ENCODE measurements around the gene OPRL1.

Gene OPRL1

GRCh38 chr20:64076061-64076997 is 3.6 kb upstream of the OPRL1 start:
- H3K4me3 Mint-ChIP-seq: peak overlapping the region; percentile 94
- H3K4me1 Mint-ChIP-seq: peaks cover 50% of the 10 kb centered on the region
- CTCF ChIA-PET: interaction anchor here (1.1 kb wide), 1 partner anchor 38 kb away, joined by 4 read pairs; no protein-coding TSS in a partner anchor
- no peak for DNase-seq
- peaks cover 37% of the 10 kb centered on the region for H3K36me3 Mint-ChIP-seq
- no peaks in the 10 kb centered on the region for H3K9me3 Mint-ChIP-seq
- peaks cover 12% of the 10 kb centered on the region for H3K27me3 Mint-ChIP-seq
- peak overlapping the region; percentile 67 for H3K27ac Mint-ChIP-seq

- Mint-ChIP-seq H3K9me3 (no peaks in the 10 kb centered on the region), H3K27me3 (peaks cover 19% of the 10 kb centered on the region), H3K4me1 (peaks cover 55% of the 10 kb centered on the region), H3K27ac (peak overlapping the region; percentile 92), H3K4me3 (peak overlapping the region; percentile 94), H3K36me3 (peaks cover 37% of the 10 kb centered on the region)
- CTCF ChIA-PET: interaction anchor here (1.1 kb wide), 1 partner anchor 28 kb away, joined by 3 read pairs; the partner anchor contains the start of gene SOX18
- DNase-seq: peak; percentile 69
Observed at GRCh38 chr20:64077094-64077493, 2.8 kb upstream of the OPRL1 start.

GRCh38 chr20:64077541-64077875 is 2.4 kb upstream of the OPRL1 start:
- H3K27ac Mint-ChIP-seq: peak overlapping the region; percentile 92
- H3K36me3 Mint-ChIP-seq: peaks cover 35% of the 10 kb centered on the region
- peak overlapping the region; percentile 94 for H3K4me3 Mint-ChIP-seq
- no peak for DNase-seq
- no peaks in the 10 kb centered on the region for H3K9me3 Mint-ChIP-seq
- CTCF ChIA-PET: interaction anchor here (1.1 to 2.8 kb wide), 2 partner anchors 28 to 97 kb away, joined by 3 to 9 read pairs; partner anchors contain the start of genes PRPF6, SAMD10 and SOX18
- H3K27me3 Mint-ChIP-seq: peaks cover 23% of the 10 kb centered on the region
- H3K4me1 Mint-ChIP-seq: peaks cover 55% of the 10 kb centered on the region

- Mint-ChIP-seq H3K27me3 (peaks cover 29% of the 10 kb centered on the region), H3K4me3 (peak overlapping the region; percentile 94), H3K36me3 (peaks cover 35% of the 10 kb centered on the region), H3K4me1 (peaks cover 55% of the 10 kb centered on the region), H3K27ac (peak overlapping the region; percentile 92), H3K9me3 (no peaks in the 10 kb centered on the region)
- DNase-seq: peak; percentile 87
- CTCF ChIA-PET: interaction anchor here (1.1 to 2.8 kb wide), 2 partner anchors 29 to 98 kb away, joined by 3 to 9 read pairs; partner anchors contain the start of genes PRPF6, SAMD10 and SOX18
Observed at GRCh38 chr20:64077876-64078551, 1.9 kb upstream of the OPRL1 start.

GRCh38 chr20:64078934-64079272 is 979 bp upstream of the OPRL1 start:
- DNase-seq: no peak
- Mint-ChIP-seq H3K27ac (peak overlapping the region; percentile 92), H3K36me3 (peaks cover 32% of the 10 kb centered on the region), H3K4me1 (peaks cover 52% of the 10 kb centered on the region), H3K27me3 (peaks cover 33% of the 10 kb centered on the region), H3K9me3 (no peaks in the 10 kb centered on the region), H3K4me3 (peak overlapping the region; percentile 94)
- CTCF ChIA-PET: interaction anchor here (1.4 to 2.8 kb wide), 2 partner anchors 43 to 99 kb away, joined by 7 to 9 read pairs; partner anchors contain the start of genes PRPF6 and SAMD10

GRCh38 chr20:64079273-64080012 is 439 bp upstream of the OPRL1 start, which contains the start of gene RGS19:
Gene RGS19, minus strand, starts transcription at chr20:64079518. Its CDS starts 2,632 bp downstream, at chr20:64076886.
- Mint-ChIP-seq H3K27me3 (peaks cover 38% of the 10 kb centered on the region), H3K36me3 (peaks cover 28% of the 10 kb centered on the region), H3K4me3 (peak within 1 kb of the TSS; percentile 94), H3K9me3 (no peaks in the 10 kb centered on the region), H3K27ac (peak within 1 kb of the TSS; percentile 92), H3K4me1 (peaks cover 52% of the 10 kb centered on the region)
- peak; percentile 85 for DNase-seq
- CTCF ChIA-PET: interaction anchor here (0.6 to 2.8 kb wide), 3 partner anchors 42 to 143 kb away, joined by 3 to 9 read pairs (median 7); partner anchors contain the start of genes PRPF6 and SAMD10

GRCh38 chr20:64080813-64081623 is 1.1 kb downstream of the OPRL1 start:
- Mint-ChIP-seq H3K27ac (peak overlapping the region; percentile 49), H3K36me3 (peaks cover 18% of the 10 kb centered on the region), H3K4me3 (peak overlapping the region; percentile 71), H3K27me3 (peaks cover 53% of the 10 kb centered on the region), H3K4me1 (peaks cover 47% of the 10 kb centered on the region), H3K9me3 (no peaks in the 10 kb centered on the region)
- DNase-seq: no peak
- CTCF ChIA-PET: interaction anchor here (1.7 to 5.7 kb wide), 2 partner anchors 38 to 42 kb away, joined by 5 to 75 read pairs; no protein-coding TSS in a partner anchor

- Mint-ChIP-seq H3K27ac (peak overlapping the region; percentile 39), H3K4me3 (peak overlapping the region; percentile 33), H3K4me1 (peaks cover 42% of the 10 kb centered on the region), H3K36me3 (peaks cover 17% of the 10 kb centered on the region), H3K9me3 (peaks cover under 1% of the 10 kb centered on the region), H3K27me3 (peaks cover 59% of the 10 kb centered on the region)
- no peak for DNase-seq
- CTCF ChIA-PET: interaction anchor here (1.7 to 5.7 kb wide), 2 partner anchors 38 to 43 kb away, joined by 5 to 75 read pairs; no protein-coding TSS in a partner anchor
Observed at GRCh38 chr20:64081624-64081964, 1.7 kb downstream of the OPRL1 start.

- CTCF ChIA-PET: interaction anchor here (5.7 kb wide), 1 partner anchor 37 kb away, joined by 75 read pairs; no protein-coding TSS in a partner anchor
- H3K36me3 Mint-ChIP-seq: peaks cover 13% of the 10 kb centered on the region
- H3K4me1 Mint-ChIP-seq: peaks cover 37% of the 10 kb centered on the region
- H3K27ac Mint-ChIP-seq: no peak overlapping the region
- H3K9me3 Mint-ChIP-seq: peaks cover 4% of the 10 kb centered on the region
- no peak for DNase-seq
- peaks cover 62% of the 10 kb centered on the region for H3K27me3 Mint-ChIP-seq
- H3K4me3 Mint-ChIP-seq: peak overlapping the region; percentile 56
Observed at GRCh38 chr20:64082126-64082731, 2.3 kb downstream of the OPRL1 start.

GRCh38 chr20:64082820-64083377 is 3.0 kb downstream of the OPRL1 start:
- DNase-seq: no peak
- H3K36me3 Mint-ChIP-seq: peaks cover 9% of the 10 kb centered on the region
- CTCF ChIA-PET: interaction anchor here (1.1 to 5.7 kb wide), 4 partner anchors 14 to 36 kb away, joined by 3 to 75 read pairs (median 6); no protein-coding TSS in a partner anchor
- no peak overlapping the region for H3K27ac Mint-ChIP-seq
- peaks cover 65% of the 10 kb centered on the region for H3K27me3 Mint-ChIP-seq
- H3K4me3 Mint-ChIP-seq: peak overlapping the region; percentile 75
- peaks cover 35% of the 10 kb centered on the region for H3K4me1 Mint-ChIP-seq
- peaks cover 8% of the 10 kb centered on the region for H3K9me3 Mint-ChIP-seq

GRCh38 chr20:64083378-64083803 is 3.5 kb downstream of the OPRL1 start:
- no peak overlapping the region for H3K27ac Mint-ChIP-seq
- CTCF ChIA-PET: interaction anchor here (0.7 to 5.7 kb wide), 6 partner anchors 14 to 334 kb away, joined by 3 to 75 read pairs (median 4); no protein-coding TSS in a partner anchor

More at GRCh38 chr20:64083378-64083803, 3.5 kb downstream of the OPRL1 start:
- peaks cover 8% of the 10 kb centered on the region for H3K36me3 Mint-ChIP-seq
- peaks cover 35% of the 10 kb centered on the region for H3K4me1 Mint-ChIP-seq
- peaks cover 12% of the 10 kb centered on the region for H3K9me3 Mint-ChIP-seq
- DNase-seq: peak; percentile 82
- peak overlapping the region; percentile 75 for H3K4me3 Mint-ChIP-seq
- peaks cover 70% of the 10 kb centered on the region for H3K27me3 Mint-ChIP-seq

Measured in activated naive CD4-positive, alpha-beta T cell treated with anti-CD3 and anti-CD28 coated beads, Interleukin-2, amount 10 ng/mL, durations not matched to agents 7 days and 5 days (primary cell).